ENCODE results near the gene TEX261.
A peak's percentile ranks its signal among the peaks of the same experiment; 100 is the strongest.

The TEX261 gene

GRCh38 chr2:71008342-71008741 lies 13.7 kb upstream of the TEX261 start:
- Histone ChIP-seq H3K4me2 (peak overlapping the region in 7 of 11 experiments; percentile 2 to 42 (median 14); a peak in 8 of 22 replicates), H4K20me1 (no peaks in the 10 kb centered on the region; a peak in 2 of 22 replicates), H3K36me3 (no peaks in the 10 kb centered on the region), H3K9me3 (replicated peaks in 1 of 11) (no peaks in the 10 kb centered on the region), H3K27me3 (no peaks in the 10 kb centered on the region), H3K4me3 (no peak overlapping the region), H3K4me1 (peaks cover 0 to 15% (median 6%) of the 10 kb centered on the region in 10 experiments; a peak in 9 of 20 replicates), H3K27ac (no peak overlapping the region), H3K9ac (no peak overlapping the region)
- no peak for TF ChIP-seq Cebpa-rat (IDR thresholded peaks at IDR 0.05)

- Histone ChIP-seq H3K4me1 (peaks cover 0 to 15% (median 6%) of the 10 kb centered on the region in 10 experiments; a peak in 9 of 20 replicates), H3K4me3 (no peak overlapping the region), H3K9me3 (replicated peaks in 1 of 11) (no peaks in the 10 kb centered on the region), H4K20me1 (no peaks in the 10 kb centered on the region; a peak in 2 of 22 replicates), H3K9ac (0 out of 22 replicates have a peak overlapping the region, but pooled peaks of 1 of the 11 experiments have one; percentile 9), H3K27ac (no peak overlapping the region), H3K4me2 (no peak overlapping the region), H3K36me3 (no peaks in the 10 kb centered on the region), H3K27me3 (no peaks in the 10 kb centered on the region)
- no peak for TF ChIP-seq Cebpa-rat (IDR thresholded peaks at IDR 0.05)
These were observed 12.5 kb upstream of the TEX261 start for GRCh38 chr2:71006955-71007799.

DNA sequence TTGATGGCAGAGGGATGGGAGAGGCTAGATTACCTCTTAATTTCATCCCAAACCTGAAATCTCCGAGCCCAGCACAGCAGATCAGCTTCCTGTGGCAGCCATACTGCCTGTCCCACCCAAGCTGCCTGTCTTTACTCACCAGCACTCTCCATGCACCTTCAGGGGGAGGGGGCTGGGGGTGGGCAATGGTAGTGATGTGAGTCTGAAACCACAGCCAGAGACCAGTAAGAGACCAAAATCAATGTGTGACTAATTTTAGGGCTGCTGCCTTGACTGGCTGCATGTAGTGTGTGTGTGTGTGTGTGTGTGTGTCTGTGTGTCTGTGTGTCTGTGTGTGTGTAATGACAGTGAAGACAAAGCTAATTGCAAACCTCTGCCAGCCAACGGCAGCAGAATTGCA lies 11.7 kb upstream of the TEX261 start:
- Histone ChIP-seq H3K4me2 (no peak overlapping the region), H3K4me3 (no peak overlapping the region), H3K27me3 (no peaks in the 10 kb centered on the region), H3K4me1 (peaks cover 4 to 20% (median 12%) of the 10 kb centered on the region in 10 experiments; a peak in 16 of 20 replicates), H4K20me1 (no peaks in the 10 kb centered on the region; a peak in 2 of 22 replicates), H3K9me3 (replicated peaks in 1 of 11) (no peaks in the 10 kb centered on the region), H3K27ac (no peak overlapping the region), H3K36me3 (no peaks in the 10 kb centered on the region), H3K9ac (no peak overlapping the region)
- no peak for TF ChIP-seq Cebpa-rat (IDR thresholded peaks at IDR 0.05)

DNA sequence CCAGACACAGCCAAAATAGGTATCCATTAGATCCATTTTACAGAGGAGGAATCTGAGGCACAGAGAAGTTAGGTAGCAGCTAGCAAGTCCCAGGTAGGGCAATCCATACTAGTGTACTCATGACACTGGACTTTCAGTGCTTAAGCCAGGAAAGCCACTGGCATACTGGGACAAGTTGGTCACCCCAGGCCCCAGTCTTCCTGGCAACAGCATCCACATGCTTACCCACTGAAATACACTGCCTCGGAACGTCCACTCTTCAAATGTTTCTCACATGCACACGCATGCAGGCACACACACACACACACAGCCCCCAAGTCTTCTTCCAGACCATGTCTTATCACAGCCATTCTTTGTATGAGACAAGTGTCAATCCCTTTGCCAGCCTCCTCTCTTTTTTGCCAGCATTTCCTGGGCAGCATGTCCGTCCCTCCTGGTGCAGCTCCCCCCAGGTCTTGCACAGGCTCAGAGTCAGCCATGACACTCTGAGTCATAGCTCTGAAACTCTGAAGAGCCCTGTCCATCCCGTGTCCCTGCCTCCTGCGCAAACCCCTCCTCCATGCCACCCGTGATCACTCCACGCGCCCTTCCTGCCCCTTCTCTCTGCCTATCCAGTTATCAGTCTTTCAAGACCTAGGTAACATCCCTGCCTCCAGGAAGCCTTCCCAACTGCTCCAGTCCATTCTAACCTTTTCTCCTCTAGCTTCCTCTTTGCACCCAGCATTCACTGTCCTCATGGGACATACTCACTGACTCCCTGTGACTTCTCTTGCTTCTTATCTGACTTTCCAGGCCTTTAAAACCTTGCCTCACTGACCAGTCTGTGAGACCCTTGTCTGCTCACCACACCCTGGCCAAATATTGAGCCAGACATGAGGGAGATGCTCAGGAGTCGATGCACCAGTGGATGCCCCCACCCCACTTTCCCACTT lies 10.9 kb upstream of the TEX261 start:
- Histone ChIP-seq H3K27me3 (no peaks in the 10 kb centered on the region), H3K4me1 (peaks cover 11 to 28% (median 19%) of the 10 kb centered on the region in 10 experiments; a peak in 19 of 20 replicates), H3K9ac (no peak overlapping the region), H3K27ac (no peak overlapping the region), H3K36me3 (no peaks in the 10 kb centered on the region), H3K9me3 (replicated peaks in 1 of 11) (no peaks in the 10 kb centered on the region), H4K20me1 (no peaks in the 10 kb centered on the region; a peak in 2 of 22 replicates), H3K4me3 (no peak overlapping the region), H3K4me2 (no peak overlapping the region)
- no peak for TF ChIP-seq Cebpa-rat (IDR thresholded peaks at IDR 0.05)

- Histone ChIP-seq H4K20me1 (no peaks in the 10 kb centered on the region; a peak in 2 of 22 replicates), H3K9ac (no peak overlapping the region), H3K9me3 (replicated peaks in 1 of 11) (no peaks in the 10 kb centered on the region), H3K4me1 (peaks cover 14 to 28% (median 19%) of the 10 kb centered on the region in 10 experiments), H3K27me3 (no peaks in the 10 kb centered on the region), H3K4me3 (no peak overlapping the region), H3K4me2 (no peak overlapping the region), H3K27ac (no peak overlapping the region), H3K36me3 (no peaks in the 10 kb centered on the region)
- TF ChIP-seq Cebpa-rat (IDR thresholded peaks at IDR 0.05): no peak
These were observed 10.2 kb upstream of the TEX261 start for GRCh38 chr2:71004857-71005256.

GRCh38 chr2:71003966-71004755 lies 9.5 kb upstream of the TEX261 start:
- Histone ChIP-seq H3K27ac (no peak overlapping the region), H3K27me3 (no peaks in the 10 kb centered on the region), H4K20me1 (no peaks in the 10 kb centered on the region; a peak in 2 of 22 replicates), H3K9ac (no peak overlapping the region), H3K9me3 (replicated peaks in 1 of 11) (no peaks in the 10 kb centered on the region), H3K4me2 (no peak overlapping the region), H3K36me3 (no peaks in the 10 kb centered on the region), H3K4me3 (no peak overlapping the region), H3K4me1 (peaks cover 17 to 34% (median 25%) of the 10 kb centered on the region in 10 experiments)
- no peak for TF ChIP-seq Cebpa-rat (IDR thresholded peaks at IDR 0.05)

DNA sequence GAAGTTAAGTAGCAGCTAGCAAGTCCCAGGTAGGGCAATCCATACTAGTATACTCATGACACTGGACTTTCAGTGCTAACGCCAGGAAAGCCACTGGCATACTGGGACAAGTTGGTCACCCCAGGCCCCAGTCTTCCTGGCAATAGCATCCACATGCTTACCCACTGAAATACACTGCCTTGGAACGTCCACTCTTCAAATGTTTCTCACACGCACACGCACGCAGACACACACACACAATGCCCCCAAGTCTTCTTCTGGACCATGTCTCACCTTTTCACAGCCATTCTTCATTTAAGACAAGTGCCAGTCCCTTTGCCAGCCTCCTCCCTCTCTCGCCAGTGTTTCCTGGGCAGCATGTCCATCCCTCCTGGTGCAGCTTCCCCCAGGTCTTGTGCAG lies 8.7 kb upstream of the TEX261 start:
- no peaks in the 10 kb centered on the region for H3K27me3 ChIP-seq
- no peaks in the 10 kb centered on the region for H3K36me3 ChIP-seq
- H3K27ac ChIP-seq: no peak overlapping the region
- TF ChIP-seq Cebpa-rat (IDR thresholded peaks at IDR 0.05): no peak
- peaks cover 14 to 32% (median 25%) of the 10 kb centered on the region in 10 experiments for H3K4me1 ChIP-seq
- H3K4me2 ChIP-seq: no peak overlapping the region
- H4K20me1 ChIP-seq: no peaks in the 10 kb centered on the region; a peak in 2 of 22 replicates
- no peaks in the 10 kb centered on the region for H3K9me3 ChIP-seq (replicated peaks in 1 of 11)
- H3K9ac ChIP-seq: no peak overlapping the region
- no peak overlapping the region for H3K4me3 ChIP-seq

DNA sequence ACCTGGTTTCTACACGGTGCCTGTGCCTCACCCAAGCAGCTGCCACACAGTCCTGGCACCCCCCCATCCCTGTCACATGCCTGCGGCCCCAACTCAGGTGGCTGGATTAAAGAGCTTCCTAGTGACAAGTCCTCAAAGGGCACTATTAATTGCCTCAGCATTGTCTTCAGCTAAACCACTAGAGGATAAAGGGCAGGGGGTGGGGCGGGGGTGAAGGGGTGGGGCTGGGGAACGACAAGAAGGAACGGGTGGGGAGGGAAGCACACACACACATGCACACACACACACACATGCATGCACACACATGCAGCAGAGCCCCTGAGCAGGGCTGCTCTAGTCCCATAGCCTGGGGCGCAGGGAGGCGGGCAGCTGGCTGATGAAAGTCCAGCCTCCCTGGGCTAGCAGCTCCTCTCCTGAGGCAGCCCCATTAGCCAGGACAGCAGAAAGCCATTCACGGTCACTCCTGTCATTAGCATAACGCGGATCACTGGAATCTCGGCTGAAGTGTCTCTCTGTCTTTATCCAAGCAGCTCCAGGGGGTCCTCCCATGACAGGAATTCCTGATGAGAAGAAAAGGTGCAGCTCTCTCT lies 7.4 kb upstream of the TEX261 start:
- peak overlapping the region in 5 of 11 experiments; percentile 34 to 64 (median 56); a peak in 6 of 22 replicates for H3K4me2 ChIP-seq
- H3K4me3 ChIP-seq: no peak overlapping the region
- no peak overlapping the region for H3K27ac ChIP-seq
- peaks cover 12 to 27% (median 24%) of the 10 kb centered on the region in 10 experiments for H3K4me1 ChIP-seq
- H3K9me3 ChIP-seq (replicated peaks in 1 of 11): no peaks in the 10 kb centered on the region
- no peak for TF ChIP-seq Cebpa-rat (IDR thresholded peaks at IDR 0.05)
- H3K27me3 ChIP-seq: no peaks in the 10 kb centered on the region
- no peaks in the 10 kb centered on the region; a peak in 1 of 22 replicates for H4K20me1 ChIP-seq
- no peaks in the 10 kb centered on the region for H3K36me3 ChIP-seq
- H3K9ac ChIP-seq: no peak overlapping the region

All from BLaER1 treated with 17β-estradiol and CSF1 and Interleukin-3, amounts not matched to agents 10 nM and 100 nM (cell line).